Activated B cell treated with CpG ODN at 0.5 μM for 24 hours (primary cell): ENCODE data around the gene MYLK4. TPM values are rescaled to one million over a fixed set of nuclear protein-coding genes. Genes with fewer than 3 reads are reported as not detected.

Experiments
- ATAC-seq: fragments of 200-7000 bp; cut with Tn5 transposase; one replicate; pipeline ENCODE4 v1.10.0; 2021; ENCODE audit warnings: low read depth, mild to moderate bottlenecking, moderate library complexity
- CTCF ChIA-PET: fragments of 350-600 bp; sonication (Branson Sonifier 250); formaldehyde crosslinking; loops from one replicate; lab custom pipeline; 2021; ENCODE audit warnings: antibody characterized with exemption; lab: Charles Lee
- POLR2A ChIA-PET: fragments of 350-600 bp; sonication (Branson Sonifier 250); formaldehyde crosslinking; loops from one replicate; lab custom pipeline; 2021; ENCODE audit warnings: antibody characterized with exemption; lab: Charles Lee
- DNase-seq: peaks from one replicate; pipeline ENCODE4 v3.0.0; 2022
- H3K27ac Mint-ChIP-seq: one replicate; pipeline ENCODE4 v1.8.0; 2020; ENCODE audit warnings: mixed read lengths
- H3K27me3 Mint-ChIP-seq: one replicate; pipeline ENCODE4 v1.8.0; 2021; ENCODE audit warnings: mixed read lengths
- H3K36me3 Mint-ChIP-seq: one replicate; pipeline ENCODE4 v1.8.0; 2021; ENCODE audit warnings: low read depth, mixed read lengths
- H3K4me1 Mint-ChIP-seq: one replicate; pipeline ENCODE4 v1.8.0; 2021; ENCODE audit warnings: mixed read lengths
- H3K4me3 Mint-ChIP-seq: one replicate; pipeline ENCODE4 v1.8.0; 2020; ENCODE audit warnings: mild to moderate bottlenecking, mixed read lengths
- H3K9me3 Mint-ChIP-seq: one replicate; pipeline ENCODE4 v1.8.0; 2020; ENCODE audit warnings: mixed read lengths
- CTCF ChIP-seq: fragments of 200-600 bp; IDR thresholded peaks from one replicate; pipeline ENCODE4 v1.8.0; 2022; ENCODE audit warnings: antibody characterized with exemption, mild to moderate bottlenecking
- intact Hi-C: fragments of 100-400 bp; cut with micrococcal nuclease; formaldehyde crosslinking; loops from one replicate; pipeline ENCODE4 v1.15.1; 2024
- total RNA-seq: library from RNA; stranded (reverse); gene quantifications from 2 replicates; pipeline ENCODE4 v1.2.3, GENCODE V29; 2022

Gene MYLK4
- total RNA-seq, 1 donor from 2014 or later = 0.58 TPM

GRCh38 chr6:2705256-2705655 is 45.5 kb downstream of the MYLK4 start:
- ATAC-seq (no peak), DNase-seq (no peak)
- TF ChIP-seq CTCF = no peak
- CTCF ChIA-PET = no interaction called here
- H3K9me3 Mint-ChIP-seq = peaks cover 3% of the 10 kb centered on the region
- peaks cover 4% of the 10 kb centered on the region for H3K27me3 Mint-ChIP-seq
- POLR2A ChIA-PET = interaction anchor here (0.7 kb wide), 1 partner anchor 19 kb away, joined by 5 read pairs; no protein-coding TSS in a partner anchor
- H3K36me3 Mint-ChIP-seq = no peaks in the 10 kb centered on the region
- H3K4me3 Mint-ChIP-seq = no peak overlapping the region
- H3K4me1 Mint-ChIP-seq = peaks cover 3% of the 10 kb centered on the region
- intact Hi-C loops = no loop called here
- H3K27ac Mint-ChIP-seq = no peak overlapping the region

- POLR2A ChIA-PET = no interaction called here
- CTCF ChIA-PET = interaction anchor here (0.9 to 2.0 kb wide), 2 partner anchors 478 to 488 kb away, joined by 3 to 5 read pairs; no protein-coding TSS in a partner anchor
Measured at GRCh38 chr6:2697291-2697690, 53.4 kb downstream of the MYLK4 start.

GRCh38 chr6:2695454-2696095 is 55.1 kb downstream of the MYLK4 start:
- H3K36me3 Mint-ChIP-seq = no peaks in the 10 kb centered on the region
- no peak overlapping the region for H3K27ac Mint-ChIP-seq
- H3K27me3 Mint-ChIP-seq = peaks cover 6% of the 10 kb centered on the region
- H3K4me1 Mint-ChIP-seq = no peaks in the 10 kb centered on the region
- no peak overlapping the region for H3K4me3 Mint-ChIP-seq
- POLR2A ChIA-PET = no interaction called here
- CTCF ChIA-PET = interaction anchor here (1.1 to 2.0 kb wide), 5 partner anchors 11 to 1100 kb away, joined by 3 to 5 read pairs (median 3); no protein-coding TSS in a partner anchor
- TF ChIP-seq CTCF = peak; percentile 28
- ATAC-seq (no peak), DNase-seq (no peak)
- H3K9me3 Mint-ChIP-seq = no peaks in the 10 kb centered on the region
- intact Hi-C loops = loop anchor here (1.0 to 5.0 kb wide), 5 partner anchors 61 to 1099 kb away; no protein-coding TSS in a partner anchor

More at GRCh38 chr6:2697291-2697690, 53.4 kb downstream of the MYLK4 start:
- Mint-ChIP-seq H3K4me1 (no peaks in the 10 kb centered on the region), H3K27ac (no peak overlapping the region), H3K4me3 (no peak overlapping the region), H3K9me3 (no peaks in the 10 kb centered on the region), H3K36me3 (no peaks in the 10 kb centered on the region), H3K27me3 (peaks cover 7% of the 10 kb centered on the region)
- no peak for TF ChIP-seq CTCF
- intact Hi-C loops = loop anchor here (5.0 kb wide), 1 partner anchor 490 kb away; no protein-coding TSS in a partner anchor
- DNase-seq (no peak), ATAC-seq (no peak)

GRCh38 chr6:2693231-2693630 is 57.5 kb downstream of the MYLK4 start:
- DNase-seq (no peak), ATAC-seq (no peak)
- CTCF ChIA-PET = interaction anchor here (0.9 to 1.4 kb wide), 4 partner anchors 57 to 1096 kb away, joined by 3 to 5 read pairs (median 4); partner anchors contain the start of gene MYLK4
- no peaks in the 10 kb centered on the region for H3K9me3 Mint-ChIP-seq
- intact Hi-C loops = no loop called here
- H3K36me3 Mint-ChIP-seq = no peaks in the 10 kb centered on the region
- no peak overlapping the region for H3K4me3 Mint-ChIP-seq
- TF ChIP-seq CTCF = no peak
- H3K27me3 Mint-ChIP-seq = peaks cover 3% of the 10 kb centered on the region
- POLR2A ChIA-PET = no interaction called here
- H3K27ac Mint-ChIP-seq = no peak overlapping the region
- no peaks in the 10 kb centered on the region for H3K4me1 Mint-ChIP-seq

GRCh38 chr6:2688401-2689064 is 62.2 kb downstream of the MYLK4 start:
- H3K36me3 Mint-ChIP-seq = no peaks in the 10 kb centered on the region
- H3K9me3 Mint-ChIP-seq = no peaks in the 10 kb centered on the region
- H3K27me3 Mint-ChIP-seq = no peaks in the 10 kb centered on the region
- CTCF ChIA-PET = no interaction called here
- no peak for TF ChIP-seq CTCF
- DNase-seq (no peak), ATAC-seq (no peak)
- intact Hi-C loops = no loop called here
- POLR2A ChIA-PET = no interaction called here
- no peaks in the 10 kb centered on the region for H3K4me1 Mint-ChIP-seq
- no peak overlapping the region for H3K4me3 Mint-ChIP-seq
- H3K27ac Mint-ChIP-seq = no peak overlapping the region
